Fibroblast of lung (primary cell): ENCODE data around the gene VAV2. TPM values are rescaled to one million over a fixed set of nuclear protein-coding genes. Genes with fewer than 3 reads are reported as not detected.

ENCODE experiments used
- DNase-seq, 2 donors: peaks; one replicate each; pipeline versions ENCODE4 v3.0.0 to v3.0.0-alpha.2; 2010; ENCODE audit warnings: low read depth in 2 of 2
- H2AFZ ChIP-seq: 2 replicates; pipeline ENCODE4 v1.5.1; 2012; ENCODE audit warnings: low read length, control low read depth, inconsistent platforms
- H3K27ac ChIP-seq: 2 replicates; pipeline ENCODE4 v1.5.1; 2011; ENCODE audit warnings: low read length, control low read depth; ENCODE audit not compliant: insufficient read depth
- H3K27me3 ChIP-seq: 2 replicates; pipeline ENCODE4 v1.5.1; 2011; ENCODE audit warnings: mild to moderate bottlenecking, low read length; ENCODE audit not compliant: control insufficient read depth, insufficient read depth
- H3K36me3 ChIP-seq: 2 replicates; pipeline ENCODE4 v1.5.1; 2011; ENCODE audit warnings: low read length; ENCODE audit not compliant: control insufficient read depth, insufficient read depth
- H3K4me1 ChIP-seq: 2 replicates; pipeline ENCODE4 v1.5.1; 2011; ENCODE audit warnings: low read length; ENCODE audit not compliant: control insufficient read depth, insufficient read depth; ENCODE audit errors: extremely low read depth
- H3K4me2 ChIP-seq: 2 replicates; pipeline ENCODE4 v1.5.1; 2011; ENCODE audit warnings: low read length, control low read depth; ENCODE audit not compliant: insufficient read depth; ENCODE audit errors: extremely low read depth
- H3K4me3 ChIP-seq, 4 experiments: fragments of 200-600 bp in 1 of 4; sonication (generic) in 1 of 4; replicated peaks in 1 of 4; 2 replicates each; pipeline ENCODE4 v1.5.1; 2011 to 2016; ENCODE audit warnings: low read length in 4 of 4, low read depth in 3 of 4, mild to moderate bottlenecking in 3 of 4, control low read depth in 2 of 4, inconsistent platforms in 1 of 4, mixed read lengths in 1 of 4; ENCODE audit not compliant: insufficient read depth in 1 of 4; ENCODE audit errors: control extremely low read depth in 1 of 4
- H3K79me2 ChIP-seq: 2 replicates; pipeline ENCODE4 v1.5.1; 2012; ENCODE audit warnings: mild to moderate bottlenecking, low read length, inconsistent platforms; ENCODE audit not compliant: control insufficient read depth, insufficient read depth
- H3K9ac ChIP-seq: 2 replicates; pipeline ENCODE4 v1.5.1; 2011; ENCODE audit warnings: mild to moderate bottlenecking, low read length, control low read depth; ENCODE audit not compliant: insufficient read depth
- H3K9me3 ChIP-seq: 2 replicates; pipeline ENCODE4 v1.5.1; 2012; ENCODE audit warnings: low read depth, low read length; ENCODE audit not compliant: control insufficient read depth, insufficient read depth
- H4K20me1 ChIP-seq: 2 replicates; pipeline ENCODE4 v1.5.1; 2011; ENCODE audit warnings: low read length; ENCODE audit not compliant: control insufficient read depth, insufficient read depth; ENCODE audit errors: extremely low read depth
- CTCF ChIP-seq, 2 donors: IDR thresholded peaks in 1 of 2; conservative IDR thresholded peaks in 1 of 2; 1 replicate in 1 of 2; 2 replicates in 1 of 2; pipeline ENCODE4 v1.5.1; 2011 to 2012; ENCODE audit warnings: low read length in 2 of 2, control low read depth in 1 of 2, inconsistent platforms in 1 of 2, low read depth in 1 of 2, mild to moderate bottlenecking in 1 of 2
- EZH2 ChIP-seq: IDR thresholded peaks from 2 replicates; pipeline ENCODE4 v1.5.1; 2012; ENCODE audit warnings: low read length, control low read depth, mild to moderate bottlenecking; ENCODE audit errors: missing control alignments
- polyA plus RNA-seq, 2 donors: library from polyadenylated mRNA; depleted of rRNA in 1 of 2; stranded (reverse) in 1 of 2; unstranded in 1 of 2; fragments of >200 nt; gene quantifications; 2 replicates each; pipeline ENCODE4 v1.2.1, GENCODE V29; 2011 to 2012; ENCODE audit warnings: missing spikeins in 1 of 2
- total RNA-seq: library from RNA; depleted of rRNA; stranded (reverse); fragments of >200 nt; gene quantifications from 2 replicates; pipeline ENCODE4 v1.2.1, GENCODE V29; 2014

The VAV2 gene
- total and polyA plus RNA-seq, 2 donors (not counting 1 experiment from before 2014, with no cell fraction given) = 13.7 to 17.7 TPM

- H3K4me1 ChIP-seq = peaks cover 8% of the 10 kb centered on the region
- no peak overlapping the region for H2AFZ ChIP-seq
- H3K79me2 ChIP-seq = peaks cover 2% of the 10 kb centered on the region
- TF ChIP-seq CTCF (conservative IDR thresholded peaks at IDR 0.05 in 1 of 2, IDR thresholded peaks at IDR 0.05 in 1 of 2; ENCODE audit: low read depth in 1 of 2, low read length in 2 of 2) (no peak), EZH2 (no peak)
- H3K4me3 ChIP-seq = no peak overlapping the region
- H3K9ac ChIP-seq = peak overlapping the region; percentile 55
- H3K9me3 ChIP-seq = no peaks in the 10 kb centered on the region
- no peak overlapping the region for H3K4me2 ChIP-seq
- peak overlapping the region; percentile 69 for H3K27ac ChIP-seq
- no peaks in the 10 kb centered on the region for H3K27me3 ChIP-seq
- DNase-seq = no peak
- no peaks in the 10 kb centered on the region for H4K20me1 ChIP-seq
- no peaks in the 10 kb centered on the region for H3K36me3 ChIP-seq
Measured at GRCh38 chr9:133844881-133845410, 147.2 kb downstream of the VAV2 start.

GRCh38 chr9:133844398-133844784 is 147.7 kb downstream of the VAV2 start:
- no peak for DNase-seq
- no peak overlapping the region for H3K4me2 ChIP-seq
- no peak overlapping the region for H3K27ac ChIP-seq
- TF ChIP-seq CTCF (conservative IDR thresholded peaks at IDR 0.05 in 1 of 2, IDR thresholded peaks at IDR 0.05 in 1 of 2; ENCODE audit: low read depth in 1 of 2, low read length in 2 of 2) = no peak
- TF ChIP-seq EZH2 = no peak
- no peaks in the 10 kb centered on the region for H3K36me3 ChIP-seq
- peaks cover 2% of the 10 kb centered on the region for H3K79me2 ChIP-seq
- H3K27me3 ChIP-seq = no peaks in the 10 kb centered on the region
- H2AFZ ChIP-seq = no peak overlapping the region
- H4K20me1 ChIP-seq = no peaks in the 10 kb centered on the region
- no peak overlapping the region for H3K9ac ChIP-seq
- H3K4me1 ChIP-seq = peaks cover 13% of the 10 kb centered on the region
- no peaks in the 10 kb centered on the region for H3K9me3 ChIP-seq
- no peak overlapping the region for H3K4me3 ChIP-seq

GRCh38 chr9:133843751-133844397 is 148.2 kb downstream of the VAV2 start:
- Histone ChIP-seq H3K9ac (no peak overlapping the region), H3K4me2 (no peak overlapping the region), H3K9me3 (no peaks in the 10 kb centered on the region), H3K27me3 (no peaks in the 10 kb centered on the region), H3K36me3 (no peaks in the 10 kb centered on the region), H3K4me1 (peaks cover 13% of the 10 kb centered on the region), H2AFZ (no peak overlapping the region), H4K20me1 (no peaks in the 10 kb centered on the region), H3K27ac (no peak overlapping the region), H3K79me2 (peaks cover 2% of the 10 kb centered on the region), H3K4me3 (no peak overlapping the region)
- TF ChIP-seq CTCF (conservative IDR thresholded peaks at IDR 0.05 in 1 of 2, IDR thresholded peaks at IDR 0.05 in 1 of 2; ENCODE audit: low read depth in 1 of 2, low read length in 2 of 2) = no peak
- TF ChIP-seq EZH2 = no peak
- no peak for DNase-seq
